Naive thymus-derived CD4-positive, alpha-beta T cell (primary cell): ENCODE results near the gene CHMP4B. TPM values are rescaled to one million over a fixed set of nuclear protein-coding genes. Genes with fewer than 3 reads are reported as not detected.
A peak's percentile ranks its signal among the peaks of the same experiment; 100 is the strongest.

Experiments used
- ATAC-seq: fragments of 150-1000 bp; cut with Tn5 transposase; 2 replicates; pipeline ENCODE4 v1.10.0; 2021; ENCODE audit warnings: mild to moderate bottlenecking, moderate library complexity
- CTCF ChIA-PET: fragments of 350-600 bp; sonication (Branson Sonifier 250); formaldehyde crosslinking; loops from one replicate; lab custom pipeline; 2021; ENCODE audit warnings: antibody characterized with exemption; lab: Charles Lee
- POLR2A ChIA-PET: fragments of 350-600 bp; sonication (Branson Sonifier 250); formaldehyde crosslinking; loops from one replicate; lab custom pipeline; 2021; ENCODE audit warnings: antibody characterized with exemption, inconsistent platforms; lab: Charles Lee
- DNase-seq, 9 donors: peaks; one replicate each; pipeline versions ENCODE4 v3.0.0 to v3.0.0-alpha.2; 2020 to 2022; ENCODE audit warnings: mixed read lengths in 1 of 9
- H3K27ac ChIP-seq: one replicate; pipeline ENCODE4 v1.7.0; 2013; ENCODE audit warnings: mild to moderate bottlenecking, low read depth, low read length, moderate library complexity
- H3K27me3 ChIP-seq, 2 donors: one replicate each; pipeline ENCODE4 v1.7.0; 2013; ENCODE audit warnings: low read length in 2 of 2, mild to moderate bottlenecking in 2 of 2, moderate library complexity in 2 of 2; ENCODE audit not compliant: control insufficient read depth in 2 of 2, insufficient read depth in 2 of 2
- H3K36me3 ChIP-seq, 3 experiments: 1 replicate in 2 of 3; 2 replicates in 1 of 3; pipeline ENCODE4 v1.7.0; 2013; ENCODE audit warnings: low read length in 3 of 3, mild to moderate bottlenecking in 3 of 3, moderate library complexity in 1 of 3; ENCODE audit not compliant: insufficient read depth in 3 of 3, control insufficient read depth in 2 of 3
- H3K4me1 ChIP-seq, 2 donors: one replicate each; pipeline ENCODE4 v1.7.0; 2013; ENCODE audit warnings: low read length in 2 of 2, mild to moderate bottlenecking in 2 of 2, moderate library complexity in 1 of 2; ENCODE audit not compliant: control insufficient read depth in 2 of 2, insufficient read depth in 2 of 2
- H3K4me3 ChIP-seq: 2 replicates; pipeline ENCODE4 v1.7.0; 2013; ENCODE audit warnings: mild to moderate bottlenecking, low read length
- H3K9me3 ChIP-seq, 3 experiments: 1 replicate in 2 of 3; 2 replicates in 1 of 3; pipeline ENCODE4 v1.7.0; 2013; ENCODE audit warnings: low read length in 3 of 3; ENCODE audit not compliant: control insufficient read depth in 2 of 3
- H3K27ac Mint-ChIP-seq, 9 donors: one replicate each; pipeline ENCODE4 v1.8.0; 2020 to 2022; ENCODE audit warnings: mixed read lengths in 9 of 9, mild to moderate bottlenecking in 8 of 9, moderate library complexity in 5 of 9, inconsistent platforms in 2 of 9
- H3K27me3 Mint-ChIP-seq, 5 donors: one replicate each; pipeline ENCODE4 v1.8.0; 2021 to 2022; ENCODE audit warnings: mixed read lengths in 5 of 5, mild to moderate bottlenecking in 1 of 5
- H3K36me3 Mint-ChIP-seq, 5 donors: one replicate each; pipeline ENCODE4 v1.8.0; 2020 to 2022; ENCODE audit warnings: mixed read lengths in 5 of 5, mild to moderate bottlenecking in 3 of 5, inconsistent platforms in 1 of 5
- H3K4me1 Mint-ChIP-seq, 7 donors: one replicate each; pipeline ENCODE4 v1.8.0; 2020 to 2022; ENCODE audit warnings: mixed read lengths in 7 of 7, mild to moderate bottlenecking in 3 of 7, inconsistent platforms in 1 of 7
- H3K4me3 Mint-ChIP-seq, 10 donors: one replicate each; pipeline ENCODE4 v1.8.0; 2020 to 2022; ENCODE audit warnings: mild to moderate bottlenecking in 10 of 10, mixed read lengths in 10 of 10, moderate library complexity in 6 of 10, inconsistent platforms in 2 of 10
- H3K9me3 Mint-ChIP-seq, 11 donors: one replicate each; pipeline ENCODE4 v1.8.0; 2020 to 2022; ENCODE audit warnings: mixed read lengths in 11 of 11, mild to moderate bottlenecking in 4 of 11, inconsistent platforms in 1 of 11, moderate library complexity in 1 of 11
- intact Hi-C, 2 donors: fragments of 100-400 bp; cut with micrococcal nuclease; formaldehyde crosslinking; loops; one replicate each; pipeline ENCODE4 v1.15.1; 2023
- polyA plus RNA-seq, 2 donors: library from polyadenylated mRNA; unstranded; fragments of 300-500 nt; fragmentation: Illumina TruSeq; gene quantifications; one replicate each; pipeline ENCODE4 v1.2.3, GENCODE V29; 2021
- total RNA-seq, 6 experiments: library from RNA in 5 of 6; stranded (reverse) in 5 of 6; gene quantifications; 1 replicate in 5 of 6; 2 replicates in 1 of 6; pipeline ENCODE4 v1.2.3 and lab custom pipeline; 2021 to 2026

Gene CHMP4B
- total and polyA plus RNA-seq, 7 experiments from 2014 or later = 4.9 to 80.8 (median 54.1) TPM

DNA sequence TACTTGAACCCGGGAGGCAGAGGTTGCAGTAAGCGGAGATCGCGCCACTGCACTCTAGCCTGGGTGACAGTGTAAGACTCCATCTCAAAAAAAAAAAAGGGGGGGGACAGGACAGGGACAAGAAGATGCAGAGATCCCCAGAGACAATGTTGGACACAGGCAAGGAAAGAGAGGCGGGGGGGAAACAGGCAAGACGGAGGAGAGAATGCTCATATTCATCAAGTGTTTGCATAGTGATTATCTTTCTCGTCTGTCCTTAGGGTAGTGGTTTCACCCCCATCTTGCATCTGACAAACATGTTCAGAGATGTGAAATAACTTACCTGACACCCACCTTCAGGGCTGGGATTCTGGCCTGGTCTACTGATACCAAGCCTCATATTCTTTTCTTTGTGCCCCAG is 29.0 kb downstream of the CHMP4B start:
- H3K4me3 Mint-ChIP-seq = peak overlapping the region in 2 of 10 donors; percentile 4 to 36

DNA sequence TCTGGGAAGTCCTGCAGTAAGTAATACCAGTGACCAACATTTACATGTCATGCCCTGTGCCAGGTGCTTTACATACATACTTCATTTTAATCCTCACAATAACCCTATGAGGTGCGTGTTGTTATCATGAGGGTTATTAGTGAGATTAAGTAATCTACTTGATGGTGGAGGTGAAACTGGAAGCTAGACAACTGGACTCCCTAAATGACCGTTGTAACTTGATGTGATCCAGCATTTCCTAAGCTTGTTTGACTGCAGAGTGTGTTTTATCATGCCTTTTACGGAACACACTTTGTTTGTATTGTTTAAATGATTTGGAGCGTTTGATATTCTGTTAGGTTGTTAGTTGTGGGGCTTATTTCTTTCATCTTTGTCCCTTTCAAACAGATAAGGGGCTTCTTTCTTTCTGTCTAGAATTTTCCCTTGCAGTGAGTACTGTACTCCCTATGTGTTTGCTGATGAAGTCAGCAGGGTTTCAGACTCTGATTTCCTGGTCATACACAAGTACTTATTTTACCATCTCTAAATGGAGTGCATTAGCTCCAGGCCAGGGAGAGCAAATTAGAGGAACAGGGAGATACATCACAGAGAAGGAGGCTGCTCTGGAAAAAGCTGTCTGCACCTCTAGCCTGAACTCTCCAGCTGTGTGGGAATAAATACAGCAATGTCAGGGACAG is 29.7 kb downstream of the CHMP4B start:
- no peaks in the 10 kb centered on the region for H3K27me3 Mint-ChIP-seq
- peaks cover 68 to 98% (median 91%) of the 10 kb centered on the region in 7 donors for H3K4me1 Mint-ChIP-seq
- Histone ChIP-seq H3K4me1 (peaks cover 11 to 73% of the 10 kb centered on the region in 2 donors), H3K9me3 (no peaks in the 10 kb centered on the region), H3K27ac (no peak overlapping the region), H3K36me3 (no peaks in the 10 kb centered on the region), H3K4me3 (no peak overlapping the region), H3K27me3 (no peaks in the 10 kb centered on the region)
- H3K36me3 Mint-ChIP-seq = peaks cover 0 to 3% (median 0%) of the 10 kb centered on the region in 5 donors
- H3K9me3 Mint-ChIP-seq = no peaks in the 10 kb centered on the region
- DNase-seq = no peak
- H3K4me3 Mint-ChIP-seq = peak overlapping the region in 4 of 10 donors; percentile 4 to 37 (median 34)
- POLR2A ChIA-PET = no interaction called here
- H3K27ac Mint-ChIP-seq = peak overlapping the region in 4 of 9 donors; percentile 6 to 72 (median 28)
- intact Hi-C loops = no loop called here
- no peak for ATAC-seq
- CTCF ChIA-PET = interaction anchor here (0.7 to 1.0 kb wide), 2 partner anchors 22 to 74 kb away, joined by 3 to 4 read pairs; no protein-coding TSS in a partner anchor

More for the DNA sequence above, 29.0 kb downstream of the CHMP4B start:
- peaks cover 0 to 10% (median 4%) of the 10 kb centered on the region in 5 donors for H3K36me3 Mint-ChIP-seq
- peaks cover 68 to 98% (median 91%) of the 10 kb centered on the region in 7 donors for H3K4me1 Mint-ChIP-seq
- Histone ChIP-seq H3K36me3 (no peaks in the 10 kb centered on the region), H3K4me3 (no peak overlapping the region), H3K4me1 (peaks cover 16 to 73% of the 10 kb centered on the region in 2 donors), H3K27ac (no peak overlapping the region), H3K9me3 (no peaks in the 10 kb centered on the region), H3K27me3 (no peaks in the 10 kb centered on the region)
- intact Hi-C loops = no loop called here
- peak overlapping the region in 3 of 9 donors; percentile 6 to 41 (median 6) for H3K27ac Mint-ChIP-seq
- H3K9me3 Mint-ChIP-seq = no peaks in the 10 kb centered on the region
- ChIA-PET CTCF (interaction anchor here (1.0 kb wide), 1 partner anchor 23 kb away, joined by 4 read pairs; no protein-coding TSS in a partner anchor), POLR2A (interaction anchor here (1.6 kb wide), 1 partner anchor 12 kb away, joined by 4 read pairs; no protein-coding TSS in a partner anchor)
- no peaks in the 10 kb centered on the region for H3K27me3 Mint-ChIP-seq
- ATAC-seq (no peak), DNase-seq (no peak)

DNA sequence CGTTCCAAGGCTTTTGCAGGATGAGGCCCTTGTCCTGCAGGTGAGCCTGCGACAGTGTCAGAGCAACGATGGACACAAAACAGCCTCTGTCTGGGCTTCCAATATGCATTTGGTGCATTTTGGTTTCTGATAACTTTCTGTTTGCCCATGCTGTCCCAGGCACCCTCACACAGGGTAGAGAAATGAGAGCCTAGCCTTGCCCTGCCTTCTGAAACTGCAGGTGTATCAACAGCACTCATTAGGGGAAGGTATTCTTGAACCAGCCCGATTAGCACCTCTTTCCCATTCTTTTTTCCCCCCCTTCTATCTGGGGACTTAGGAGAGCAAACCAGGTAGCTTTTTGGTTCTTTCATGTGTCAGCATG is 30.3 kb downstream of the CHMP4B start:
- peaks cover 11 to 74% of the 10 kb centered on the region in 2 donors for H3K4me1 ChIP-seq
- DNase-seq (no peak), ATAC-seq (no peak)
- Mint-ChIP-seq H3K36me3 (peaks cover 0 to 4% (median 0%) of the 10 kb centered on the region in 5 donors), H3K27ac (peak overlapping the region in 5 of 9 donors; percentile 2 to 48 (median 16)), H3K27me3 (no peaks in the 10 kb centered on the region), H3K4me3 (peak overlapping the region in 2 of 10 donors; percentile 36 to 37), H3K4me1 (peaks cover 67 to 98% (median 91%) of the 10 kb centered on the region in 7 donors), H3K9me3 (no peaks in the 10 kb centered on the region)
- POLR2A ChIA-PET = no interaction called here
- no peak overlapping the region for H3K27ac ChIP-seq
- H3K27me3 ChIP-seq = no peaks in the 10 kb centered on the region
- no peaks in the 10 kb centered on the region for H3K9me3 ChIP-seq
- H3K36me3 ChIP-seq = no peaks in the 10 kb centered on the region
- no peak overlapping the region for H3K4me3 ChIP-seq
- intact Hi-C loops = no loop called here
- CTCF ChIA-PET = interaction anchor here (0.7 to 1.0 kb wide), 2 partner anchors 22 to 74 kb away, joined by 3 to 4 read pairs; no protein-coding TSS in a partner anchor

DNA sequence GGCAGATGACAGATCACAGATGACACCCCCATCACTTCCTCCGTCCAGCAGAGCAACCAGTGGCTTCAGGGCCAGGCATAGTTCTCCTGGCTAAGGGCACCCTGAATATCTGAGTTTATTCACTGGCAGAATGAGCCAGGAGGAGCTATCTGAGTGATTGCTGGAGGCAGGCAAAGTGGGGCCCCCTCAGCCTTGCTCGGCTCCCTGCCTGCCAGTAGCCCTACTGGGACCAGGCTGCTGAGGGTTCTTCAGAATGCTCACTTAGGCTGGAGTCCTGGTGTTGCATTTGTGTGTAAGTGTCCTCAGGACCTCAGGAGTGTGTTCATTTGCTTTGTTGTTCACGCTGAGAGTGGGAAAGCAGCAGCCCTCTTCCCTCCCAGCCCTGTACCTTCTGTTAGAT is 31.2 kb downstream of the CHMP4B start:
- no peak overlapping the region for H3K27ac ChIP-seq
- DNase-seq = no peak
- H3K36me3 ChIP-seq = no peaks in the 10 kb centered on the region
- ChIA-PET POLR2A (no interaction called here), CTCF (no interaction called here)
- Mint-ChIP-seq H3K36me3 (peaks cover 0 to 5% (median 3%) of the 10 kb centered on the region in 5 donors), H3K27ac (peak overlapping the region in 8 of 9 donors; percentile 22 to 60 (median 42)), H3K9me3 (no peaks in the 10 kb centered on the region), H3K4me1 (peaks cover 67 to 98% (median 91%) of the 10 kb centered on the region in 7 donors), H3K4me3 (peak overlapping the region in 4 of 10 donors; percentile 7 to 43 (median 26)), H3K27me3 (no peaks in the 10 kb centered on the region)
- H3K27me3 ChIP-seq = no peaks in the 10 kb centered on the region
- H3K9me3 ChIP-seq = no peaks in the 10 kb centered on the region
- peaks cover 8 to 73% of the 10 kb centered on the region in 2 donors for H3K4me1 ChIP-seq
- no peak for ATAC-seq
- H3K4me3 ChIP-seq = no peak overlapping the region
- intact Hi-C loops = no loop called here

DNA sequence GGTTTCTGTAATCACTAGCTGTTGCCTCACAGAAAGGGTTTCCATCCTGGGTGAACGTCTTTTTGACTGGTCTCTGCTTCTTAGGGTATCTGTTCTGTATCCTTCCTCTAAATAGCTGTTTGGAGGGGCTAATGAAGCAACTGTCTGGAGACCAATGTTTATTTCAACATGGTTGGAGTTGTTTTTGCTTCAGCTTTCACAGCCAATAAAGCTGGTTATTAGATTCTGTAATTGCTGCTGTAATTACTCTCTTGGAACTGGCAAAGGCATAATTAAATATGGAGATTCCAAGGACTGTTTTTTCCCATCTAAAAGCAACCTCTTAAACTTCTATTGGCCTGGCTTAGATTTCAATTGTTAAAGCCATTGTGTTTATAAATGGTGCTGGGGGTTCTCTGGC is 31.9 kb downstream of the CHMP4B start:
- ATAC-seq = no peak
- H3K4me3 Mint-ChIP-seq = peak overlapping the region in 7 of 10 donors; percentile 7 to 43 (median 32)
- H3K9me3 Mint-ChIP-seq = no peaks in the 10 kb centered on the region
- intact Hi-C loops = no loop called here
- no peaks in the 10 kb centered on the region for H3K27me3 ChIP-seq
- DNase-seq = no peak
- no peak overlapping the region for H3K27ac ChIP-seq
- no peak overlapping the region for H3K4me3 ChIP-seq
- H3K4me1 Mint-ChIP-seq = peaks cover 64 to 97% (median 91%) of the 10 kb centered on the region in 7 donors
- CTCF ChIA-PET = interaction anchor here (0.6 kb wide), 1 partner anchor 10 kb away, joined by 3 read pairs; no protein-coding TSS in a partner anchor
- peak overlapping the region in 7 of 9 donors; percentile 22 to 77 (median 43) for H3K27ac Mint-ChIP-seq
- POLR2A ChIA-PET = interaction anchor here (0.6 to 0.7 kb wide), 2 partner anchors 10 to 31 kb away, joined by 3 to 5 read pairs; no protein-coding TSS in a partner anchor
- H3K36me3 ChIP-seq = no peaks in the 10 kb centered on the region
- H3K36me3 Mint-ChIP-seq = peaks cover 0 to 5% (median 3%) of the 10 kb centered on the region in 5 donors
- peaks cover 7 to 68% of the 10 kb centered on the region in 2 donors for H3K4me1 ChIP-seq
- no peaks in the 10 kb centered on the region for H3K9me3 ChIP-seq
- H3K27me3 Mint-ChIP-seq = no peaks in the 10 kb centered on the region

DNA sequence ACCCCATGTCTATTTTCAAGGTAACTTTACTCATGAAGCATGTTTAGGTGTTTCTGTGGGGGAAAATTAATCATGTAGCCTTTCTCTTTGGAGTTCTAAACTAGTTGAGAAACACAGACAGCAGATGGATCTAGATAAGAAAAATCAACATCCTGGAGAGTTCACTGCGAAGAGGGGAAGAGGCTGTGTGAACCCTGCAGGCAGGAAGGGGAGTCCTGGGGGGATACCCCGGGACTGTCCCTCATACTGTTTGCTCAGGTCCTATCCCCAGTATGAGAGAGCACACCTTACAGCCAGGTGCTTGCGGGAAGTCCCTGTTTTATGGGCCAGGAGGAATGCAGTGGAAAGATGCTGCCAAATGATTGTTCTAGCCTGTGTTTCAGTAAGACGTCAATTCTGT is 32.7 kb downstream of the CHMP4B start:
- peak; percentile 82 for ATAC-seq
- Histone ChIP-seq H3K27ac (peak overlapping the region; percentile 43), H3K4me3 (no peak overlapping the region), H3K27me3 (no peaks in the 10 kb centered on the region), H3K9me3 (no peaks in the 10 kb centered on the region), H3K36me3 (peaks cover 0 to 5% (median 0%) of the 10 kb centered on the region in 3 experiments), H3K4me1 (peaks cover 7 to 64% of the 10 kb centered on the region in 2 donors)
- Mint-ChIP-seq H3K4me1 (peaks cover 64 to 97% (median 92%) of the 10 kb centered on the region in 7 donors), H3K27me3 (no peaks in the 10 kb centered on the region), H3K4me3 (peak overlapping the region in 9 of 10 donors; percentile 0 to 43 (median 19)), H3K9me3 (no peaks in the 10 kb centered on the region), H3K36me3 (peaks cover 0 to 11% (median 8%) of the 10 kb centered on the region in 5 donors), H3K27ac (peak overlapping the region; percentile 7 to 82 (median 29))
- intact Hi-C loops = loop anchor here in 1 of 2 donors (1.0 kb wide), 1 partner anchor 9 kb away; no protein-coding TSS in a partner anchor
- CTCF ChIA-PET = no interaction called here
- DNase-seq = peak in 4 of 9 donors; percentile 16 to 54 (median 27)
- POLR2A ChIA-PET = interaction anchor here (0.6 kb wide), 3 partner anchors 9 to 1656 kb away, joined by 3 to 6 read pairs (median 5); no protein-coding TSS in a partner anchor
